Activated CD4-positive, alpha-beta memory T cell treated with anti-CD3 and anti-CD28 coated beads for 36 hours (primary cell): ENCODE measurements around the gene GNA15. TPM values are rescaled to one million over a fixed set of nuclear protein-coding genes. Genes with fewer than 3 reads are reported as not detected.

Experiments used
- total RNA-seq, 2 experiments: library from RNA; stranded (reverse); gene quantifications; one replicate each; pipeline ENCODE4 v1.2.3, GENCODE V29; 2021

The GNA15 gene
- total RNA-seq, 2 experiments from 2014 or later: 78.4 to 79.5 TPM

Other genes starting within 250 kb of the GNA15 start
- 1 to 10 TPM; 6.7 to 8.3 TPM for gene ZNF57, start 235.1 kb upstream of the GNA15 start, total RNA-seq
- gene ZNF77, start 191.1 kb upstream of the GNA15 start, total RNA-seq: 1 to 10 TPM; 4.3 to 4.8 TPM
- 1 to 10 TPM; 2.5 to 2.6 TPM for gene TLE6, start 158.5 kb upstream of the GNA15 start, total RNA-seq
- gene TLE2, start 106.8 kb upstream of the GNA15 start, total RNA-seq: 1 to 10 TPM; 8.5 to 9.9 TPM
- gene TLE5, start 73.5 kb upstream of the GNA15 start, total RNA-seq: 100 to 1,000 TPM; 411 to 426 TPM
- 10 to 100 TPM in 1 of 2 experiments, 1 to 10 TPM in 1; 6.3 to 11.6 TPM for gene GNA11, start 41.7 kb upstream of the GNA15 start, total RNA-seq
- 10 to 100 TPM; 32.7 to 34.0 TPM for gene S1PR4, start 42.7 kb downstream of the GNA15 start, total RNA-seq
- gene NCLN, start 49.9 kb downstream of the GNA15 start, total RNA-seq: 10 to 100 TPM; 47.0 to 50.9 TPM
- under 1 TPM in 1 of 2 experiments, not detected in 1; 0.14 TPM for gene CELF5, start 88.6 kb downstream of the GNA15 start, total RNA-seq
- 10 to 100 TPM; 19.7 to 19.9 TPM for gene NFIC, start 230.6 kb downstream of the GNA15 start, total RNA-seq